ENCODE results near the gene PPA1.
"Not testable (repeated sequence)": the region's sequence is repeated elsewhere in the genome, so short reads cannot be mapped to it uniquely, and the experiment has no call there.

The PPA1 gene

GRCh38 chr10:70241081-70241480, 7.9 kb upstream of the PPA1 start:
- DNase-seq (ENCODE audit: extremely low spot score), result no peak
- POLR2A ChIA-PET, result no interaction called here

DNA sequence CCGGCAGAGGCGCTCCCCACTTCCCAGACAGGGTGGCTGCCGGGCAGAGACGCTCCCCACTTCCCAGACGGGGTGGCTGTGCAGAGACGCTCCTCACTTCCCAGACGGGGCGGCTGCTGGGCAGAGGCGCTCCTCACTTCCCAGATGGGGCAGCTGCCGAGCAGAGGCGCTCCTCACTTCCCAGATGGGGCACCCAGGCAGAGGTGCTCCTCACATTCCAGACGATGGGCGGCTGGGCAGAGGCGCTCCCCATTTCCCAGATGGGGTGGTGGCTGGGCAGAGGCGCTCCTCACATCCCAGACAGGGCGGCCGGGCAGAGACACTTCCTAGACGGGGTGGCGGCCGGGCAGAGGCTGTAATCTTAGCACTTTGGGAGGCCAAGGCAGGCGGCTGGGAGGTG, 6.8 kb upstream of the PPA1 start:
- DNase-seq (ENCODE audit: extremely low spot score); CTCF ChIA-PET; POLR2A ChIA-PET: not testable (repeated sequence)

More at GRCh38 chr10:70241081-70241480, 7.9 kb upstream of the PPA1 start:
- TF ChIP-seq, protein P1, sequence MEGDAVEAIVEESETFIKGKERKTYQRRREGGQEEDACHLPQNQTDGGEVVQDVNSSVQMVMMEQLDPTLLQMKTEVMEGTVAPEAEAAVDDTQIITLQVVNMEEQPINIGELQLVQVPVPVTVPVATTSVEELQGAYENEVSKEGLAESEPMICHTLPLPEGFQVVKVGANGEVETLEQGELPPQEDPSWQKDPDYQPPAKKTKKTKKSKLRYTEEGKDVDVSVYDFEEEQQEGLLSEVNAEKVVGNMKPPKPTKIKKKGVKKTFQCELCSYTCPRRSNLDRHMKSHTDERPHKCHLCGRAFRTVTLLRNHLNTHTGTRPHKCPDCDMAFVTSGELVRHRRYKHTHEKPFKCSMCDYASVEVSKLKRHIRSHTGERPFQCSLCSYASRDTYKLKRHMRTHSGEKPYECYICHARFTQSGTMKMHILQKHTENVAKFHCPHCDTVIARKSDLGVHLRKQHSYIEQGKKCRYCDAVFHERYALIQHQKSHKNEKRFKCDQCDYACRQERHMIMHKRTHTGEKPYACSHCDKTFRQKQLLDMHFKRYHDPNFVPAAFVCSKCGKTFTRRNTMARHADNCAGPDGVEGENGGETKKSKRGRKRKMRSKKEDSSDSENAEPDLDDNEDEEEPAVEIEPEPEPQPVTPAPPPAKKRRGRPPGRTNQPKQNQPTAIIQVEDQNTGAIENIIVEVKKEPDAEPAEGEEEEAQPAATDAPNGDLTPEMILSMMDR (IDR thresholded peaks at IDR 0.05; ENCODE audit: control extremely low read depth, extremely low read depth, low read depth, missing control alignments), result no peak
- CTCF ChIA-PET, result interaction anchor here (0.9 to 1.2 kb wide), 3 partner anchors 10 to 123 kb away, joined by 3 to 5 read pairs (median 3); no protein-coding TSS in a partner anchor

DNA sequence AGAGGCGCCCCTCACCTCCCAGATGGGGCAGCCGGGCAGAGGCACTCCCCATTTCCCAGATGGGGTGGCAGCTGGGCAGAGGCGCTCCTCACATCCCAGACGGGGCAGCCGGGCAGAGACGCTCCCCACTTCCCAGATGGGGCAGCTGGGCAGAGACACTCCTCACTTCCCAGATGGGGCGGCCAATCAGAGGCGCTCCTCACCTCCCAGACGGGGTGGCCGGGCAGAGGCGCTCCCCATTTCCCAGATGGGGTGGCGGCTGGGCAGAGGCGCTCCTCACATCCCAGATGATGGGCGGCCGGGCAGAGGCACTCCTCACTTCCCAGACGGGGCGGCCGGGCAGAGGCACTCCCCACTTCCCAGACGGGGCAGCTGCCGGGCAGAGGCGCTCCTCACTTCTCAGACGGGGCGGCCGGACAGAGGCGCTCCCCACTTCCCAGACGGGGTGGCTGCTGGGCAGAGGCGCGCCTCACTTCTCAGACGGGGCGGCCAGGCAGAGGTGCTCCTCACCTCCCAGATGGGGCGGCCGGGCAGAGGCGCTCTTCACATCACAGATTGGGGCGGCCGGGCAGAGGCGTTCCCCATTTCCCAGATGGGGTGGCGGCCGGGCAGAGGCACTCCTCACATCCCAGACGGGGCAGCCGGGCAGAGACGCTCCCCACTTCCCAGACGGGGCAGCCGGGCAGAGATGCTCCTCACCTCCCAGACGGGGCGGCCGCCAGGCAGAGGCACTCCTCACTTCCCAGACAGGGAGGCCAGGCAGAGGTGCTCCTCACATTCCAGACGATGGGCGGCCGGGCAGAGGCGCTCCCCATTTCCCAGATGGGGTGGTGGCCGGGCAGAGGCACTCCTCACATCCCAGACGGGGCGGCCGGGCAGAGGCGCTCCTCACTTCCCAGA, 6.1 kb upstream of the PPA1 start:
- CTCF ChIA-PET; DNase-seq (ENCODE audit: extremely low spot score); POLR2A ChIA-PET: not testable (repeated sequence)

DNA sequence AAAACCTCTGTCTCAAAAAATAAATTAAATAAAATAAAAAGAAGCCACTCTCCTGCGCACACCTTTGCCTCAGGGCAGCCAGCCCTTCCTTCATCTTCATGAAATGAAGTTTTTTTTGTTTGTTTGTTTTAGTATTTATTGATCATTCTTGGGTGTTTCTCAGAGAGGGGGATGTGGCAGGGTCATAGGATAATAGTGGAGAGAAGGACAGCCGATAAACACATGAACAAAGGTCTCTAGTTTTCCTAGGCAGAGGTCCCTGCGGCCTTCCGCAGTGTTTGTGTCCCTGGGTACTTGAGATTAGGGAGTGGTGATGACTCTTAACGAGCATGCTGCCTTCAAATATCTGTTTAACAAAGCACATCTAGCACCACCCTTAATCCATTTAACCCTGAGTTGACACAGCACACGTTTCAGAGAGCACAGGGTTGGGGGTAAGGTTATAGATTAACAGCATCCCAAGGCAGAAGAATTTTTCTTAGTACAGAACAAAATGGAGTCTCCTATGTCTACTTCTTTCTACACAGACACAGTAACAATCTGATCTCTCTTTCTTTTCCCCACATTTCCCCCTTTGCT, 4.8 kb upstream of the PPA1 start:
- POLR2A ChIA-PET; CTCF ChIA-PET; DNase-seq (ENCODE audit: extremely low spot score): not testable (repeated sequence)

DNA sequence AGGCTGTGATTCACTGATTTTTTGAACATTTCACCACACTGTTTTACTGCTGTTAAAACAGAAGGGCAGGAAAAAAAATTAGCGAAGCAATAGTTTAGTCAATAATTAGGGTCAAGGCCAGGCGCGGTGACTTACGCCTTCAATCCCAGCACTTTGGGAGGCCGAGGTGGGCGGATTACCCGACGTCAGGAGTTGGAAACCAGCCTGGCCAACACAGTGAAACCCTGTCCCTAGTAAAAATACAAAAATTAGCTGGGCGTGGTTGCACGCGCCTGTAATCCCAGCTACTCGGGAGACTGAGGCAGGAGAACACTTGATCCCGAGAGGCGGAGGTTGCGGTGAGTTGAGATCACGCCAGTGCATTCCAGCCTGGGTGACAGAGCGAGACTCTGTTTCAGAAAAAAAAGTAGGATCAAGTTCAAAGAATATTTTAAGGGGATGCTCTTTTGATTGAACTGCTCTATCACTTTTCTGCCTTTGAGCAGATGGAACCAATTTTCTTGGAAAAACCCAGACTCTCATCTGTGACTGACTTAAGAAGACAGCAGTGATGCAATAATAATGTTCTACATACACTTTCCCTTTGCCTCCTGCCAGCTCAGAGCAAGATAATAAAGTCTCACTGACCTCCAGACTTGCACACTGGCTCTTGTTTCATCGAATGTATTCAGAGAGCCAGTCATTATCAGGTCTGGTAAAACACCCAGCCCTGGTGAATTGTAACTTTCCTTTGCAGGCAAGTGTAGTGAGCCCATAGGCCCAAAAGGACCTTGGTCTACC, 1.6 kb upstream of the PPA1 start:
- POLR2A ChIA-PET, result no interaction called here
- TF ChIP-seq, protein P1 (IDR thresholded peaks at IDR 0.05; ENCODE audit: control extremely low read depth, extremely low read depth, low read depth, missing control alignments), result no peak
- DNase-seq (ENCODE audit: extremely low spot score), result no peak
- CTCF ChIA-PET, result interaction anchor here (7.5 kb wide), 1 partner anchor 13 kb away, joined by 83 read pairs; no protein-coding TSS in a partner anchor

- ChIA-PET POLR2A (interaction anchor here (0.7 to 1.0 kb wide), 3 partner anchors 12 to 153 kb away, joined by 3 to 4 read pairs (median 3); no protein-coding TSS in a partner anchor), CTCF (interaction anchor here (0.9 to 18.7 kb wide), 3 partner anchors 11 to 130 kb away, joined by 3 to 529 read pairs (median 83); no protein-coding TSS in a partner anchor)
- no peak for DNase-seq (ENCODE audit: extremely low spot score)
- TF ChIP-seq, protein P1 (IDR thresholded peaks at IDR 0.05; ENCODE audit: control extremely low read depth, extremely low read depth, low read depth, missing control alignments), result no peak
Measured at GRCh38 chr10:70233939-70234300, 691 bp upstream of the PPA1 start.

DNA sequence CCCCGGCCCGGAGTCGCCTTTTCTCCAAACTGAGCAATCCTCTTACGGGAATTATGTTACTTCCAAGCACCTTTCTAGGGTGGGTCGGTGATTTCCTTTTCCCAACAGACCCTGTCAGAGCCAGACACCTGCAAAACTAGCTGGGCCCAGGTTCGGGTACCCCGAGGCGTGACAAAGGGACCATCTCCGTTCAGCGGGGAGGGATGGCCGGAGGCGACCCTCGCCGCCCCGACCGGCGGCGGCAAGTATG, 445 bp downstream of the PPA1 start:
- no peak for DNase-seq (ENCODE audit: extremely low spot score)
- ChIA-PET POLR2A (interaction anchor here (0.5 to 1.0 kb wide), 5 partner anchors 13 to 169 kb away, joined by 3 to 5 read pairs (median 3); partner anchors contain the start of gene SAR1A), CTCF (interaction anchor here (0.8 to 18.7 kb wide), 5 partner anchors 11 to 149 kb away, joined by 3 to 529 read pairs (median 3); no protein-coding TSS in a partner anchor)
- TF ChIP-seq, protein P1 (IDR thresholded peaks at IDR 0.05; ENCODE audit: control extremely low read depth, extremely low read depth, low read depth, missing control alignments), result no peak

Data from GM10248 (cell line).